HG03575 (cell line): ENCODE results near the gene CLEC12A.
A peak's percentile ranks its signal among the peaks of the same experiment; 100 is the strongest.
"Not testable (repeated sequence)": the region's sequence is repeated elsewhere in the genome, so short reads cannot be mapped to it uniquely, and the experiment has no call there.

ENCODE experiments used
- ATAC-seq: cut with Tn5 transposase; IDR thresholded peaks from one replicate; pipeline ENCODE4 v1.9.1; 2021; ENCODE audit not compliant: unreplicated experiment, insufficient number of reproducible peaks, low FRiP score; ENCODE audit errors: extremely low read depth

The CLEC12A gene

GRCh38 chr12:9971181-9971580, at the start of gene CLEC12A:
TSS of gene CLEC12A (plus strand) at chr12:9971409. CDS start at chr12:9971597, 188 bp downstream.
- ATAC-seq, result no peak

GRCh38 chr12:9922429-9922828, 48.8 kb upstream of the CLEC12A start:
- ATAC-seq, result no peak

- no peak for ATAC-seq
These were observed 45.4 kb upstream of the CLEC12A start for GRCh38 chr12:9925705-9926393.

- no peak for ATAC-seq
These were observed 44.3 kb upstream of the CLEC12A start for GRCh38 chr12:9926876-9927275.

- no peak for ATAC-seq
These were observed 42.6 kb upstream of the CLEC12A start for GRCh38 chr12:9928607-9929006.

- no peak for ATAC-seq
These were observed 40.0 kb upstream of the CLEC12A start for GRCh38 chr12:9931245-9931644.

GRCh38 chr12:9932270-9932669, 38.9 kb upstream of the CLEC12A start, which contains the start of gene CLEC2A:
TSS of gene CLEC2A (minus strand) at chr12:9932370. CDS start at chr12:9932329, 41 bp downstream.
- ATAC-seq, result no peak

GRCh38 chr12:9933958-9934357, 37.3 kb upstream of the CLEC12A start:
- no peak for ATAC-seq

- ATAC-seq, result no peak
These were observed 36.2 kb upstream of the CLEC12A start for GRCh38 chr12:9935026-9935425.

GRCh38 chr12:9936591-9936990, 34.6 kb upstream of the CLEC12A start:
- no peak for ATAC-seq

GRCh38 chr12:9940375-9940774, 30.8 kb upstream of the CLEC12A start:
- no peak for ATAC-seq

GRCh38 chr12:9941838-9942237, 29.4 kb upstream of the CLEC12A start:
- no peak for ATAC-seq

GRCh38 chr12:9943240-9943639, 28.0 kb upstream of the CLEC12A start:
- ATAC-seq, result no peak

- no peak for ATAC-seq
These were observed 26.8 kb upstream of the CLEC12A start for GRCh38 chr12:9944391-9944790.

- no peak for ATAC-seq
These were observed 23.5 kb upstream of the CLEC12A start for GRCh38 chr12:9947674-9948073.

- peak; percentile 93 for ATAC-seq
These were observed 22.5 kb upstream of the CLEC12A start for GRCh38 chr12:9948606-9949296.

- ATAC-seq, result no peak
These were observed 20.1 kb upstream of the CLEC12A start for GRCh38 chr12:9951026-9951675.

- ATAC-seq, result not testable (repeated sequence)
These were observed 18.1 kb upstream of the CLEC12A start for GRCh38 chr12:9952954-9953729.

GRCh38 chr12:9957834-9958233, 13.4 kb upstream of the CLEC12A start:
- ATAC-seq, result no peak
